Measurements from ENCODE around the gene CDX1. TPM values are rescaled to one million over a fixed set of nuclear protein-coding genes. Genes with fewer than 3 reads are reported as not detected.

Gene CDX1
- not detected for total RNA-seq (2013)
- polyA plus RNA-seq (not detected), polyA minus RNA-seq (not detected in 2 replicates), total RNA-seq (0 to 0.35 (median 0) reads per million in 11 experiments)

DNA sequence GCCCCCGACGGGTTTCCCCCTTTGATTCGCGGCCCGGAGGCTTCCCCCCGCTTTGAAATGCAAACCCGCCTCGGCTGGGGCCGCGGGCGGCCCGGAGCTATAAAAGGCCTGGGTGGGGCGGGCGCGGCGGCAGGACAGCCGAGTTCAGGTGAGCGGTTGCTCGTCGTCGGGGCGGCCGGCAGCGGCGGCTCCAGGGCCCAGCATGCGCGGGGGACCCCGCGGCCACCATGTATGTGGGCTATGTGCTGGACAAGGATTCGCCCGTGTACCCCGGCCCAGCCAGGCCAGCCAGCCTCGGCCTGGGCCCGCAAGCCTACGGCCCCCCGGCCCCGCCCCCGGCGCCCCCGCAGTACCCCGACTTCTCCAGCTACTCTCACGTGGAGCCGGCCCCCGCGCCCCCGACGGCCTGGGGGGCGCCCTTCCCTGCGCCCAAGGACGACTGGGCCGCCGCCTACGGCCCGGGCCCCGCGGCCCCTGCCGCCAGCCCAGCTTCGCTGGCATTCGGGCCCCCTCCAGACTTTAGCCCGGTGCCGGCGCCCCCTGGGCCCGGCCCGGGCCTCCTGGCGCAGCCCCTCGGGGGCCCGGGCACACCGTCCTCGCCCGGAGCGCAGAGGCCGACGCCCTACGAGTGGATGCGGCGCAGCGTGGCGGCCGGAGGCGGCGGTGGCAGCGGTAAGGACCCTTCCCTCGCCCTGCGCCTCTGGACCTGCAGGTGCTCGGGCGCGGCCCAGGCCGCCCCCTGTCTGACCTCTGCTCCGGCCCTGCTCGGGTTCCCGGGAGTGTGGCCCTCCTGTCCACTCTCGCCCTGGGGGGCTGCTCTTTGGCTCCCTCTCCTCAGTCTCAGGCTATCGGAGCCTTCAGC lies at the start of gene CDX1:
Gene CDX1 (plus strand): TSS at position 129 of the 862 bp plus-strand sequence. CDS start 99 bp downstream, at position 228.
- no peak within 1 kb of the TSS for H3K9ac ChIP-seq (ENCODE audit: insufficient read depth, low read length, poor library complexity, severe bottlenecking)
- peaks cover 0 to 11% of the 10 kb centered on the region in 2 donors for H3K9me3 ChIP-seq (replicated peaks in 1 of 2; ENCODE audit: control insufficient read depth in 1 of 2, insufficient read depth in 1 of 2, low read length in 2 of 2)
- H3K36me3 ChIP-seq (replicated peaks in 1 of 2; ENCODE audit: control insufficient read depth in 1 of 2, insufficient read depth in 2 of 2, low read length in 2 of 2), result no peaks in the 10 kb centered on the region
- H3K4me3 ChIP-seq (replicated peaks in 1 of 3; ENCODE audit: low read depth in 2 of 3, low read length in 3 of 3), result no peak within 1 kb of the TSS
- H3K4me1 Mint-ChIP-seq, result peaks cover 8% of the 10 kb centered on the region
- H3K9me3 Mint-ChIP-seq, result peaks cover 0 to 7% (median 5%) of the 10 kb centered on the region in 7 donors
- WGBS (ENCODE audit: insufficient coverage), result 29% methylated on average over 92 of the region's 93 CpGs
- peaks cover 41 to 54% of the 10 kb centered on the region in 2 donors for H3K27me3 ChIP-seq (ENCODE audit: control insufficient read depth in 2 of 2, insufficient read depth in 2 of 2, low read length in 2 of 2)
- no peak within 1 kb of the TSS for H3K27ac ChIP-seq (ENCODE audit: low read depth in 1 of 2, low read length in 2 of 2)
- no peak within 1 kb of the TSS for H3K4me2 ChIP-seq (replicated peaks; ENCODE audit: extremely low read depth, low read length, poor library complexity, severe bottlenecking)
- H3K36me3 Mint-ChIP-seq, result peaks cover 0 to 6% of the 10 kb centered on the region in 2 donors
- TF ChIP-seq, protein P1, sequence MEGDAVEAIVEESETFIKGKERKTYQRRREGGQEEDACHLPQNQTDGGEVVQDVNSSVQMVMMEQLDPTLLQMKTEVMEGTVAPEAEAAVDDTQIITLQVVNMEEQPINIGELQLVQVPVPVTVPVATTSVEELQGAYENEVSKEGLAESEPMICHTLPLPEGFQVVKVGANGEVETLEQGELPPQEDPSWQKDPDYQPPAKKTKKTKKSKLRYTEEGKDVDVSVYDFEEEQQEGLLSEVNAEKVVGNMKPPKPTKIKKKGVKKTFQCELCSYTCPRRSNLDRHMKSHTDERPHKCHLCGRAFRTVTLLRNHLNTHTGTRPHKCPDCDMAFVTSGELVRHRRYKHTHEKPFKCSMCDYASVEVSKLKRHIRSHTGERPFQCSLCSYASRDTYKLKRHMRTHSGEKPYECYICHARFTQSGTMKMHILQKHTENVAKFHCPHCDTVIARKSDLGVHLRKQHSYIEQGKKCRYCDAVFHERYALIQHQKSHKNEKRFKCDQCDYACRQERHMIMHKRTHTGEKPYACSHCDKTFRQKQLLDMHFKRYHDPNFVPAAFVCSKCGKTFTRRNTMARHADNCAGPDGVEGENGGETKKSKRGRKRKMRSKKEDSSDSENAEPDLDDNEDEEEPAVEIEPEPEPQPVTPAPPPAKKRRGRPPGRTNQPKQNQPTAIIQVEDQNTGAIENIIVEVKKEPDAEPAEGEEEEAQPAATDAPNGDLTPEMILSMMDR (IDR thresholded peaks at IDR 0.05), result no peak
- no peaks in the 10 kb centered on the region for H3K4me1 ChIP-seq (ENCODE audit: control insufficient read depth in 1 of 2, insufficient read depth in 2 of 2, low read length in 2 of 2)
- intact Hi-C loops (cut with micrococcal nuclease), result no loop called here
- H3K27me3 Mint-ChIP-seq (ENCODE audit: low read depth in 3 of 3), result peaks cover 49 to 53% (median 52%) of the 10 kb centered on the region in 3 donors
- peak within 1 kb of the TSS in 1 of 2 donors; percentile 86 for H3K4me3 Mint-ChIP-seq
- H4K20me1 ChIP-seq (ENCODE audit: insufficient read depth, low read length), result no peaks in the 10 kb centered on the region
- no peak within 1 kb of the TSS for H2AFZ ChIP-seq (ENCODE audit: insufficient read depth, low read depth, low read length, poor library complexity, severe bottlenecking)
- H3K79me2 ChIP-seq (ENCODE audit: insufficient read depth, low read length), result no peaks in the 10 kb centered on the region
- DNase-seq, result no peak
- no peak within 1 kb of the TSS for H3K27ac Mint-ChIP-seq

DNA sequence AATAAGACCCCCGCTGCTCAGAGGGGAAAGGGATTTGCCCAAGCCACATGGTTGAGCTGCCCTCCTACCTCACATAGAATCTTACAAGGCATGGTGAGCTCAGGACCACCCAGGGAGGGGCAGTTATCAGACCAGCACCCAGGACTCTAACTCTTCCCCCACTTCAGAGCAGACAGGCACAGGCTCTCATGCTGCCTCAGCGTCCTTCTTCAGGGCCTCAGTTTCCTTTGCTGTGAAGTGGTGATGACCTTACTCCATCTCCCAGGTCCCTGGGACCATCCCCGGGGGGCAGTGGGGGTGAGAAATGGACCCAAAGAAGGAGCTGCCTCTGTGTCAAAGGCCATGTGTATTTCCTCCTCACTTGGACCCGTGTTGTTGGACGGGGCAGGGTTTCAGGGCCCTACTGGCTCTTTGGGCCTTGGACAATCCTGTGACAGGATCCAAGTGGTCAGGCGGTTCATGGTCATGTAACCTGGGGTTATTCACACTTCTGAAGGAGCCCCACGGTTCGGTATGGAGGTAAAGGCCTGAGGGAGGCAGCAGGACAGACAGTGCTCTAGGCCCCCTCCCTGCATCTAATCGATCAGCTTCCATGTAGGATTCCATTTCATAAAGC lies 48.5 kb upstream of the CDX1 start:
- no peaks in the 10 kb centered on the region for H4K20me1 ChIP-seq (ENCODE audit: insufficient read depth, low read length)
- intact Hi-C loops (cut with micrococcal nuclease), result no loop called here
- no peak overlapping the region for H3K9ac ChIP-seq (ENCODE audit: insufficient read depth, low read length, poor library complexity, severe bottlenecking)
- no peak overlapping the region for H3K4me3 ChIP-seq (replicated peaks in 1 of 3; ENCODE audit: low read depth in 2 of 3, low read length in 3 of 3)
- H3K4me1 ChIP-seq (ENCODE audit: control insufficient read depth in 1 of 2, insufficient read depth in 2 of 2, low read length in 2 of 2), result peaks cover 28 to 33% of the 10 kb centered on the region in 2 donors
- TF ChIP-seq, protein P1 (IDR thresholded peaks at IDR 0.05), result no peak
- no peak overlapping the region for H2AFZ ChIP-seq (ENCODE audit: insufficient read depth, low read depth, low read length, poor library complexity, severe bottlenecking)
- WGBS (ENCODE audit: insufficient coverage), result 96% methylated on average over 7 of the region's 9 CpGs
- no peaks in the 10 kb centered on the region for H3K9me3 ChIP-seq (replicated peaks in 1 of 2; ENCODE audit: control insufficient read depth in 1 of 2, insufficient read depth in 1 of 2, low read length in 2 of 2)
- H3K27me3 Mint-ChIP-seq (ENCODE audit: low read depth in 3 of 3), result peaks cover 3 to 7% (median 4%) of the 10 kb centered on the region in 3 donors
- H3K27ac ChIP-seq (ENCODE audit: low read depth in 1 of 2, low read length in 2 of 2), result no peak overlapping the region
- H3K79me2 ChIP-seq (ENCODE audit: insufficient read depth, low read length), result no peaks in the 10 kb centered on the region
- peak overlapping the region in 1 of 7 donors; percentile 55 for H3K27ac Mint-ChIP-seq
- H3K4me1 Mint-ChIP-seq, result peaks cover 29% of the 10 kb centered on the region
- DNase-seq, result no peak
- H3K36me3 ChIP-seq (replicated peaks in 1 of 2; ENCODE audit: control insufficient read depth in 1 of 2, insufficient read depth in 2 of 2, low read length in 2 of 2), result no peaks in the 10 kb centered on the region
- no peak overlapping the region for H3K4me2 ChIP-seq (replicated peaks; ENCODE audit: extremely low read depth, low read length, poor library complexity, severe bottlenecking)
- H3K27me3 ChIP-seq (ENCODE audit: control insufficient read depth in 2 of 2, insufficient read depth in 2 of 2, low read length in 2 of 2), result no peaks in the 10 kb centered on the region
- no peaks in the 10 kb centered on the region for H3K36me3 Mint-ChIP-seq
- no peaks in the 10 kb centered on the region for H3K9me3 Mint-ChIP-seq
- H3K4me3 Mint-ChIP-seq, result no peak overlapping the region
